Measurements from ENCODE around the gene SUGCT.

Gene SUGCT

GRCh38 chr7:40546616-40547501 lies 412.1 kb downstream of the SUGCT start:
- in situ Hi-C loops (cut with MboI; ENCODE audit: low pct_unique_long_range_greater_than_20kb, low sequenced_read_pairs, unreplicated experiment) = no loop called here
- no peak for DNase-seq (ENCODE audit: low spot score)
- TF ChIP-seq CTCF (IDR thresholded peaks at IDR 0.05; ENCODE audit: extremely low read depth, insufficient read depth, missing control alignments) = no peak

- in situ Hi-C loops (cut with MboI; ENCODE audit: low pct_unique_long_range_greater_than_20kb, low sequenced_read_pairs, unreplicated experiment) = no loop called here
- TF ChIP-seq CTCF (IDR thresholded peaks at IDR 0.05; ENCODE audit: extremely low read depth, insufficient read depth, missing control alignments) = no peak
- DNase-seq (ENCODE audit: low spot score) = no peak
These were observed 414.7 kb downstream of the SUGCT start for GRCh38 chr7:40549372-40550039.

GRCh38 chr7:40551685-40552576 lies 417.1 kb downstream of the SUGCT start:
- no peak for TF ChIP-seq CTCF (IDR thresholded peaks at IDR 0.05; ENCODE audit: extremely low read depth, insufficient read depth, missing control alignments)
- DNase-seq (ENCODE audit: low spot score) = no peak
- in situ Hi-C loops (cut with MboI; ENCODE audit: low pct_unique_long_range_greater_than_20kb, low sequenced_read_pairs, unreplicated experiment) = no loop called here

- TF ChIP-seq CTCF (IDR thresholded peaks at IDR 0.05; ENCODE audit: extremely low read depth, insufficient read depth, missing control alignments) = no peak
- in situ Hi-C loops (cut with MboI; ENCODE audit: low pct_unique_long_range_greater_than_20kb, low sequenced_read_pairs, unreplicated experiment) = no loop called here
- DNase-seq (ENCODE audit: low spot score) = no peak
These were observed 425.9 kb downstream of the SUGCT start for GRCh38 chr7:40560672-40561071.

- TF ChIP-seq CTCF (IDR thresholded peaks at IDR 0.05; ENCODE audit: extremely low read depth, insufficient read depth, missing control alignments) = no peak
- in situ Hi-C loops (cut with MboI; ENCODE audit: low pct_unique_long_range_greater_than_20kb, low sequenced_read_pairs, unreplicated experiment) = no loop called here
- no peak for DNase-seq (ENCODE audit: low spot score)
These were observed 432.1 kb downstream of the SUGCT start for GRCh38 chr7:40566879-40567278.

GRCh38 chr7:40569326-40569725 lies 434.5 kb downstream of the SUGCT start:
- in situ Hi-C loops (cut with MboI; ENCODE audit: low pct_unique_long_range_greater_than_20kb, low sequenced_read_pairs, unreplicated experiment) = no loop called here
- TF ChIP-seq CTCF (IDR thresholded peaks at IDR 0.05; ENCODE audit: extremely low read depth, insufficient read depth, missing control alignments) = no peak
- no peak for DNase-seq (ENCODE audit: low spot score)

Measured in GM13977 (cell line).